Liver (tissue), 9 donors: Measurements from ENCODE around the gene EAPP. TPM values are rescaled to one million over a fixed set of nuclear protein-coding genes. Genes with fewer than 3 reads are reported as not detected.

Experiments used
- DNase-seq: peaks from one replicate; pipeline ENCODE4 v3.0.0-alpha.2; 2017; ENCODE audit warnings: low spot score
- H3K27ac ChIP-seq, 2 donors: one replicate each; pipeline ENCODE4 v1.7.0; 2013; ENCODE audit warnings: inconsistent platforms in 2 of 2, low read length in 2 of 2, control low read depth in 1 of 2, low read depth in 1 of 2, mild to moderate bottlenecking in 1 of 2
- H3K27me3 ChIP-seq, 4 donors: one replicate each; pipeline versions ENCODE4 v1.6.1 to v1.7.0; 2013; ENCODE audit warnings: low read length in 3 of 4, inconsistent platforms in 1 of 4, mild to moderate bottlenecking in 1 of 4, moderate library complexity in 1 of 4; ENCODE audit not compliant: control insufficient read depth in 4 of 4, insufficient read depth in 4 of 4
- H3K36me3 ChIP-seq, 4 donors: one replicate each; pipeline versions ENCODE4 v1.6.1 to v1.7.0; 2013; ENCODE audit warnings: low read length in 3 of 4, mild to moderate bottlenecking in 3 of 4, low read depth in 1 of 4, moderate library complexity in 1 of 4; ENCODE audit not compliant: control insufficient read depth in 4 of 4, insufficient read depth in 3 of 4
- H3K4me1 ChIP-seq, 4 donors: one replicate each; pipeline versions ENCODE4 v1.6.1 to v1.7.0; 2013; ENCODE audit warnings: low read length in 3 of 4, mild to moderate bottlenecking in 3 of 4, moderate library complexity in 1 of 4; ENCODE audit not compliant: control insufficient read depth in 4 of 4, insufficient read depth in 4 of 4
- H3K4me3 ChIP-seq, 3 donors: one replicate each; pipeline versions ENCODE4 v1.6.1 to v1.7.0; 2013; ENCODE audit warnings: low read length in 3 of 3, control low read depth in 1 of 3, low read depth in 1 of 3, mild to moderate bottlenecking in 1 of 3
- H3K9ac ChIP-seq, 2 donors: one replicate each; pipeline ENCODE4 v1.7.0; 2013; ENCODE audit warnings: low read length in 2 of 2, mild to moderate bottlenecking in 2 of 2, moderate library complexity in 2 of 2, control low read depth in 1 of 2, low read depth in 1 of 2
- H3K9me3 ChIP-seq, 4 donors: one replicate each; pipeline versions ENCODE4 v1.6.1 to v1.7.0; 2013; ENCODE audit warnings: low read length in 3 of 4; ENCODE audit not compliant: control insufficient read depth in 4 of 4
- ATF3 ChIP-seq: IDR thresholded peaks from 2 replicates; pipeline ENCODE4 v1.6.1; 2016; ENCODE audit warnings: antibody characterized with exemption
- CTCF ChIP-seq: fragments of 150-350 bp; IDR thresholded peaks from 2 replicates; pipeline ENCODE4 v1.5.1; 2017; ENCODE audit warnings: improper control_type of control experiment, low read depth, low read length; ENCODE audit not compliant: missing input control
- EGR1 ChIP-seq, 2 donors: IDR thresholded peaks; 2 replicates each; pipeline ENCODE4 v1.6.1; 2016 to 2018; ENCODE audit warnings: antibody characterized with exemption in 2 of 2, low read depth in 2 of 2
- FOXA1 ChIP-seq: IDR thresholded peaks from 2 replicates; pipeline ENCODE4 v1.6.1; 2016; ENCODE audit warnings: antibody characterized with exemption
- FOXA2 ChIP-seq: IDR thresholded peaks from 2 replicates; pipeline ENCODE4 v1.6.1; 2016; ENCODE audit warnings: antibody characterized with exemption
- GABPA ChIP-seq, 2 donors: IDR thresholded peaks in 1 of 2; conservative IDR thresholded peaks in 1 of 2; 2 replicates each; pipeline ENCODE4 v1.6.1; 2016; ENCODE audit warnings: antibody characterized with exemption in 2 of 2, mild to moderate bottlenecking in 1 of 2, moderate library complexity in 1 of 2
- HNF4A ChIP-seq, 2 donors: conservative IDR thresholded peaks; 2 replicates each; pipeline ENCODE4 v1.6.1; 2016; ENCODE audit warnings: antibody characterized with exemption in 2 of 2, mild to moderate bottlenecking in 2 of 2
- HNF4G ChIP-seq: IDR thresholded peaks from 2 replicates; pipeline ENCODE4 v1.6.1; 2016; ENCODE audit warnings: antibody characterized with exemption
- JUND ChIP-seq, 2 donors: IDR thresholded peaks; 2 replicates each; pipeline ENCODE4 v1.6.1; 2016; ENCODE audit warnings: antibody characterized with exemption in 2 of 2
- MAX ChIP-seq: IDR thresholded peaks from 2 replicates; pipeline ENCODE4 v1.6.1; 2016; ENCODE audit warnings: antibody characterized with exemption
- NR2F2 ChIP-seq: IDR thresholded peaks from 2 replicates; pipeline ENCODE4 v1.6.1; 2016; ENCODE audit warnings: antibody characterized with exemption
- RAD21 ChIP-seq, 2 donors: IDR thresholded peaks; 2 replicates each; pipeline ENCODE4 v1.6.1; 2016; ENCODE audit warnings: antibody characterized with exemption in 2 of 2, mild to moderate bottlenecking in 2 of 2
- REST ChIP-seq: IDR thresholded peaks from 2 replicates; pipeline ENCODE4 v1.6.1; 2016; ENCODE audit warnings: antibody characterized with exemption, mild to moderate bottlenecking
- RXRA ChIP-seq, 2 donors: IDR thresholded peaks; 2 replicates each; pipeline ENCODE4 v1.6.1; 2017 to 2018; ENCODE audit warnings: antibody characterized with exemption in 2 of 2, mild to moderate bottlenecking in 1 of 2
- SP1 ChIP-seq: IDR thresholded peaks from 2 replicates; pipeline ENCODE4 v1.6.1; 2018; ENCODE audit warnings: antibody characterized with exemption, mild to moderate bottlenecking
- TAF1 ChIP-seq: conservative IDR thresholded peaks from 2 replicates; pipeline ENCODE4 v1.6.1; 2016; ENCODE audit warnings: antibody characterized with exemption, mild to moderate bottlenecking
- YY1 ChIP-seq: IDR thresholded peaks from 2 replicates; pipeline ENCODE4 v1.6.1; 2016; ENCODE audit warnings: antibody characterized with exemption, mild to moderate bottlenecking
- ZBTB33 ChIP-seq: IDR thresholded peaks from 2 replicates; pipeline ENCODE4 v1.6.1; 2016; ENCODE audit warnings: antibody characterized with exemption
- WGBS: extraction: QIAGEN DNeasy Blood & Tissue Kit; methylation state at CpG from one replicate; pipeline ENCODE4 v1.1.7; 2013; 5-methylcytosine and 5-hydroxymethylcytosine counted together
- polyA plus RNA-seq, 2 donors: library from polyadenylated mRNA; stranded (reverse) in 1 of 2; unstranded in 1 of 2; fragments of 200-250 nt in 1 of 2; fragments of >200 nt in 1 of 2; fragmentation: Nextera tagmentation in 1 of 2; extraction: Ambion mirVana in 1 of 2; gene quantifications; one replicate each; pipeline versions ENCODE4 v1.2.1 to v1.2.3, GENCODE V29; 2013 to 2015
- total RNA-seq, 2 donors: library from RNA; depleted of rRNA; stranded (reverse); fragments of >200 nt; gene quantifications; one replicate each; pipeline ENCODE4 v1.2.3, GENCODE V29; 2014
- donor health status: healthy.
- donor health status: healthy.
- donor health status: healthy.
- donor health status: healthy.
- donor health status: healthy.

EAPP gene
- total and polyA plus RNA-seq, 4 donors: 18.5 to 33.4 (median 25.7) TPM

GRCh38 chr14:34496007-34496678, 43.4 kb downstream of the EAPP start:
- 92% methylated on average over 11 of the region's 11 CpGs for WGBS
- H3K4me3 ChIP-seq: no peak overlapping the region
- no peak for DNase-seq
- peaks cover 0 to 16% (median 5%) of the 10 kb centered on the region in 4 donors for H3K4me1 ChIP-seq
- H3K36me3 ChIP-seq: no peaks in the 10 kb centered on the region
- TF ChIP-seq MAX (no peak), REST (no peak), RAD21 (IDR thresholded peaks at IDR 0.05) (no peak), GABPA (IDR thresholded peaks at IDR 0.05 in 1 of 2, conservative IDR thresholded peaks at IDR 0.05 in 1 of 2) (no peak), JUND (IDR thresholded peaks at IDR 0.05) (no peak), EGR1 (IDR thresholded peaks at IDR 0.05; ENCODE audit: low read depth in 2 of 2) (no peak), SP1 (no peak), HNF4A (conservative IDR thresholded peaks at IDR 0.05) (no peak), FOXA1 (no peak), RXRA (IDR thresholded peaks at IDR 0.05) (no peak), FOXA2 (no peak), NR2F2 (no peak), YY1 (no peak), ATF3 (no peak), HNF4G (no peak), ZBTB33 (no peak), CTCF (no peak), TAF1 (no peak)
- no peaks in the 10 kb centered on the region for H3K27me3 ChIP-seq
- H3K9me3 ChIP-seq: no peaks in the 10 kb centered on the region
- peak overlapping the region in 1 of 2 donors; percentile 50 for H3K27ac ChIP-seq
- no peak overlapping the region for H3K9ac ChIP-seq
